ENCODE measurements around the gene SLC8A2.

GRCh38 chr19:47435196-47435595 is 36.5 kb downstream of the SLC8A2 start:
- TF ChIP-seq CTCF (IDR thresholded peaks at IDR 0.05; ENCODE audit: low read length) (no peak), EZH2 (IDR thresholded peaks at IDR 0.05; ENCODE audit: borderline replicate concordance, low read length) (no peak)
